ENCODE measurements around the gene PHF24. TPM values are rescaled to one million over a fixed set of nuclear protein-coding genes. Genes with fewer than 3 reads are reported as not detected.

The PHF24 gene
- polyA plus RNA-seq, 1 of the 3 experiments (the other 2 are of a cell fraction) = not detected

DNA sequence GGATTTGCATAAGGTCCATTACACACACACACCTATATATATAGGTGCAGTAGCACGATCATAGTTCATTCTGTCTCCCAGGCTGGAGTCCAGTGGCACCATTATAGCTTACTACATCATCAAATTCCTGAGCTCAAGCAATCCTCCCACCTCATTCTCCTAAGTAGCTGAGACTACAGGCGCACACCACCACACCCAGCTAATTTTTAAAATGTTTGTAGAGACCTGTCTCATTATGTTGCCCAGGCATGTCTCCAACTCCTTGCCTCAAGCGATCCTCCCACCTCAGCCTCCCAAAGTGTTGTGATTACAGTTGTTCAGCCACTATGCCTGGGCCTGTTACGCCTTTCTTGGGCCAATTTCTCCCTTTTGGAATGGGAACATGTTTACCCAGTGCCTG lies 71.2 kb downstream of the PHF24 start:
- peaks cover 0 to 17% of the 10 kb centered on the region in 2 experiments for H3K36me3 ChIP-seq (replicated peaks in 1 of 2; ENCODE audit: control insufficient read depth in 1 of 2, insufficient read depth in 2 of 2, low read length in 1 of 2)
- no peak overlapping the region for H3K27ac ChIP-seq (ENCODE audit: low read depth in 2 of 2, low read length in 1 of 2)
- no peaks in the 10 kb centered on the region for H3K9me3 ChIP-seq
- no peak for DNase-seq
- H3K4me2 ChIP-seq = no peak overlapping the region
- TF ChIP-seq YY1 (IDR thresholded peaks at IDR 0.05; ENCODE audit: low read depth) = no peak
- TF ChIP-seq, protein P1, sequence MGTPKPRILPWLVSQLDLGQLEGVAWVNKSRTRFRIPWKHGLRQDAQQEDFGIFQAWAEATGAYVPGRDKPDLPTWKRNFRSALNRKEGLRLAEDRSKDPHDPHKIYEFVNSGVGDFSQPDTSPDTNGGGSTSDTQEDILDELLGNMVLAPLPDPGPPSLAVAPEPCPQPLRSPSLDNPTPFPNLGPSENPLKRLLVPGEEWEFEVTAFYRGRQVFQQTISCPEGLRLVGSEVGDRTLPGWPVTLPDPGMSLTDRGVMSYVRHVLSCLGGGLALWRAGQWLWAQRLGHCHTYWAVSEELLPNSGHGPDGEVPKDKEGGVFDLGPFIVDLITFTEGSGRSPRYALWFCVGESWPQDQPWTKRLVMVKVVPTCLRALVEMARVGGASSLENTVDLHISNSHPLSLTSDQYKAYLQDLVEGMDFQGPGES (IDR thresholded peaks at IDR 0.05; ENCODE audit: low read depth, low read length) = no peak
- TF ChIP-seq POLR2AphosphoS5 (IDR thresholded peaks at IDR 0.05; ENCODE audit: low read depth, low read length) = no peak
- TF ChIP-seq EZH2phosphoT487 (IDR thresholded peaks at IDR 0.05; ENCODE audit: borderline replicate concordance, low read depth) = no peak
- no peak for TF ChIP-seq NRF1 (IDR thresholded peaks at IDR 0.05; ENCODE audit: low read depth, low read length)
- CTCF ChIA-PET = interaction anchor here (0.6 to 2.2 kb wide), 2 partner anchors 22 to 130 kb away, joined by 3 to 6 read pairs; no protein-coding TSS in a partner anchor
- H4K20me1 ChIP-seq (ENCODE audit: insufficient read depth) = no peaks in the 10 kb centered on the region
- no peak overlapping the region for H2AFZ ChIP-seq (ENCODE audit: low read depth)
- WGBS (ENCODE audit: low lambda C conversion rate) = 62% methylated on average over 4 of the region's 4 CpGs
- POLR2A ChIA-PET = no interaction called here
- no peaks in the 10 kb centered on the region for H3K79me2 ChIP-seq (ENCODE audit: insufficient read depth)
- H3K9ac ChIP-seq = no peak overlapping the region
- H3F3A ChIP-seq (replicated peaks; ENCODE audit: insufficient read depth) = no peaks in the 10 kb centered on the region
- no peak overlapping the region for H3K4me3 ChIP-seq (ENCODE audit: low read depth in 2 of 2, low read length in 1 of 2)
- H3K27me3 ChIP-seq (ENCODE audit: insufficient read depth) = no peaks in the 10 kb centered on the region
- H3K9me2 ChIP-seq = no peaks in the 10 kb centered on the region
- peaks cover 0 to 6% of the 10 kb centered on the region in 2 experiments; a peak in 1 of 4 replicates for H3K4me1 ChIP-seq (ENCODE audit: control insufficient read depth in 1 of 2, insufficient read depth in 2 of 2, low read depth in 1 of 2, low read length in 1 of 2)

- Histone ChIP-seq H3K4me3 (ENCODE audit: low read depth in 2 of 2, low read length in 1 of 2) (no peak overlapping the region), H3F3A (replicated peaks; ENCODE audit: insufficient read depth) (no peaks in the 10 kb centered on the region), H3K9me2 (no peaks in the 10 kb centered on the region), H3K4me2 (no peak overlapping the region), H3K27me3 (ENCODE audit: insufficient read depth) (no peaks in the 10 kb centered on the region), H3K27ac (ENCODE audit: low read depth in 2 of 2, low read length in 1 of 2) (no peak overlapping the region), H3K9me3 (no peaks in the 10 kb centered on the region), H3K79me2 (ENCODE audit: insufficient read depth) (no peaks in the 10 kb centered on the region), H3K36me3 (replicated peaks in 1 of 2; ENCODE audit: control insufficient read depth in 1 of 2, insufficient read depth in 2 of 2, low read length in 1 of 2) (peaks cover 0 to 17% of the 10 kb centered on the region in 2 experiments), H2AFZ (ENCODE audit: low read depth) (no peak overlapping the region), H4K20me1 (ENCODE audit: insufficient read depth) (no peaks in the 10 kb centered on the region), H3K4me1 (ENCODE audit: control insufficient read depth in 1 of 2, insufficient read depth in 2 of 2, low read depth in 1 of 2, low read length in 1 of 2) (peaks cover 0 to 6% of the 10 kb centered on the region in 2 experiments; a peak in 1 of 4 replicates), H3K9ac (no peak overlapping the region)
- DNase-seq = no peak
- CTCF ChIA-PET = interaction anchor here (0.6 to 2.2 kb wide), 3 partner anchors 22 to 130 kb away, joined by 3 to 6 read pairs (median 3); no protein-coding TSS in a partner anchor
- POLR2A ChIA-PET = no interaction called here
- 73% methylated on average over 2 of the region's 2 CpGs for WGBS (ENCODE audit: low lambda C conversion rate)
- no peak for TF ChIP-seq CHD2 (IDR thresholded peaks at IDR 0.05; ENCODE audit: low read length, partially characterized antibody)
- no peak for TF ChIP-seq EP300 (IDR thresholded peaks at IDR 0.05; ENCODE audit: borderline replicate concordance in 1 of 2, low read depth in 1 of 2, low read length in 1 of 2)
Measured at GRCh38 chr9:35029852-35030251, 71.8 kb downstream of the PHF24 start.

Other genes with a start within 250 kb of the PHF24 start
- not detected in 2 replicates for gene CCL21, start 248.1 kb upstream of the PHF24 start, polyA plus RNA-seq (2012; rRNA removed)
- gene DNAJB5, start 31.5 kb downstream of the PHF24 start, polyA plus RNA-seq (2012; rRNA removed) = 3.3 and 4.0 TPM in 2 replicates
- gene VCP, start 114.3 kb downstream of the PHF24 start, polyA plus RNA-seq (2012; rRNA removed) = 238 and 280 TPM in 2 replicates
- 25.1 and 25.6 TPM in 2 replicates for gene FANCG, start 121.7 kb downstream of the PHF24 start, polyA plus RNA-seq (2012; rRNA removed)
- 31.0 and 38.5 TPM in 2 replicates for gene PIGO, start 138.3 kb downstream of the PHF24 start, polyA plus RNA-seq (2012; rRNA removed)
- 229 and 232 TPM in 2 replicates for gene STOML2, start 144.8 kb downstream of the PHF24 start, polyA plus RNA-seq (2012; rRNA removed)
- gene ATOSB, start 157.6 kb downstream of the PHF24 start, polyA plus RNA-seq (2012; rRNA removed) = 42.6 and 46.0 TPM in 2 replicates
- 8.1 and 9.8 TPM in 2 replicates for gene UNC13B, start 203.7 kb downstream of the PHF24 start, polyA plus RNA-seq (2012; rRNA removed)

Data from SK-N-SH (cell line).